Liver (tissue), 9 donors: Measurements from ENCODE around the gene TRMT61A. TPM values are rescaled to one million over a fixed set of nuclear protein-coding genes. Genes with fewer than 3 reads are reported as not detected.

ENCODE experiments used
- DNase-seq: peaks from one replicate; pipeline ENCODE4 v3.0.0-alpha.2; 2017; ENCODE audit warnings: low spot score
- H3K27ac ChIP-seq, 2 donors: one replicate each; pipeline ENCODE4 v1.7.0; 2013; ENCODE audit warnings: inconsistent platforms in 2 of 2, low read length in 2 of 2, control low read depth in 1 of 2, low read depth in 1 of 2, mild to moderate bottlenecking in 1 of 2
- H3K27me3 ChIP-seq, 4 donors: one replicate each; pipeline versions ENCODE4 v1.6.1 to v1.7.0; 2013; ENCODE audit warnings: low read length in 3 of 4, inconsistent platforms in 1 of 4, mild to moderate bottlenecking in 1 of 4, moderate library complexity in 1 of 4; ENCODE audit not compliant: control insufficient read depth in 4 of 4, insufficient read depth in 4 of 4
- H3K36me3 ChIP-seq, 4 donors: one replicate each; pipeline versions ENCODE4 v1.6.1 to v1.7.0; 2013; ENCODE audit warnings: low read length in 3 of 4, mild to moderate bottlenecking in 3 of 4, low read depth in 1 of 4, moderate library complexity in 1 of 4; ENCODE audit not compliant: control insufficient read depth in 4 of 4, insufficient read depth in 3 of 4
- H3K4me1 ChIP-seq, 4 donors: one replicate each; pipeline versions ENCODE4 v1.6.1 to v1.7.0; 2013; ENCODE audit warnings: low read length in 3 of 4, mild to moderate bottlenecking in 3 of 4, moderate library complexity in 1 of 4; ENCODE audit not compliant: control insufficient read depth in 4 of 4, insufficient read depth in 4 of 4
- H3K4me3 ChIP-seq, 3 donors: one replicate each; pipeline versions ENCODE4 v1.6.1 to v1.7.0; 2013; ENCODE audit warnings: low read length in 3 of 3, control low read depth in 1 of 3, low read depth in 1 of 3, mild to moderate bottlenecking in 1 of 3
- H3K9ac ChIP-seq, 2 donors: one replicate each; pipeline ENCODE4 v1.7.0; 2013; ENCODE audit warnings: low read length in 2 of 2, mild to moderate bottlenecking in 2 of 2, moderate library complexity in 2 of 2, control low read depth in 1 of 2, low read depth in 1 of 2
- H3K9me3 ChIP-seq, 4 donors: one replicate each; pipeline versions ENCODE4 v1.6.1 to v1.7.0; 2013; ENCODE audit warnings: low read length in 3 of 4; ENCODE audit not compliant: control insufficient read depth in 4 of 4
- CTCF ChIP-seq: fragments of 150-350 bp; IDR thresholded peaks from 2 replicates; pipeline ENCODE4 v1.5.1; 2017; ENCODE audit warnings: improper control_type of control experiment, low read depth, low read length; ENCODE audit not compliant: missing input control
- EGR1 ChIP-seq, 2 donors: IDR thresholded peaks; 2 replicates each; pipeline ENCODE4 v1.6.1; 2016 to 2018; ENCODE audit warnings: antibody characterized with exemption in 2 of 2, low read depth in 2 of 2
- FOXA1 ChIP-seq: IDR thresholded peaks from 2 replicates; pipeline ENCODE4 v1.6.1; 2016; ENCODE audit warnings: antibody characterized with exemption
- FOXA2 ChIP-seq: IDR thresholded peaks from 2 replicates; pipeline ENCODE4 v1.6.1; 2016; ENCODE audit warnings: antibody characterized with exemption
- GABPA ChIP-seq, 2 donors: IDR thresholded peaks in 1 of 2; conservative IDR thresholded peaks in 1 of 2; 2 replicates each; pipeline ENCODE4 v1.6.1; 2016; ENCODE audit warnings: antibody characterized with exemption in 2 of 2, mild to moderate bottlenecking in 1 of 2, moderate library complexity in 1 of 2
- HNF4G ChIP-seq: IDR thresholded peaks from 2 replicates; pipeline ENCODE4 v1.6.1; 2016; ENCODE audit warnings: antibody characterized with exemption
- JUND ChIP-seq, 2 donors: IDR thresholded peaks; 2 replicates each; pipeline ENCODE4 v1.6.1; 2016; ENCODE audit warnings: antibody characterized with exemption in 2 of 2
- MAX ChIP-seq: IDR thresholded peaks from 2 replicates; pipeline ENCODE4 v1.6.1; 2016; ENCODE audit warnings: antibody characterized with exemption
- RAD21 ChIP-seq, 2 donors: IDR thresholded peaks; 2 replicates each; pipeline ENCODE4 v1.6.1; 2016; ENCODE audit warnings: antibody characterized with exemption in 2 of 2, mild to moderate bottlenecking in 2 of 2
- REST ChIP-seq: IDR thresholded peaks from 2 replicates; pipeline ENCODE4 v1.6.1; 2016; ENCODE audit warnings: antibody characterized with exemption, mild to moderate bottlenecking
- SP1 ChIP-seq: IDR thresholded peaks from 2 replicates; pipeline ENCODE4 v1.6.1; 2018; ENCODE audit warnings: antibody characterized with exemption, mild to moderate bottlenecking
- TAF1 ChIP-seq: conservative IDR thresholded peaks from 2 replicates; pipeline ENCODE4 v1.6.1; 2016; ENCODE audit warnings: antibody characterized with exemption, mild to moderate bottlenecking
- YY1 ChIP-seq: IDR thresholded peaks from 2 replicates; pipeline ENCODE4 v1.6.1; 2016; ENCODE audit warnings: antibody characterized with exemption, mild to moderate bottlenecking
- ZBTB33 ChIP-seq: IDR thresholded peaks from 2 replicates; pipeline ENCODE4 v1.6.1; 2016; ENCODE audit warnings: antibody characterized with exemption
- WGBS: extraction: QIAGEN DNeasy Blood & Tissue Kit; methylation state at CpG from one replicate; pipeline ENCODE4 v1.1.7; 2013; 5-methylcytosine and 5-hydroxymethylcytosine counted together
- polyA plus RNA-seq, 2 donors: library from polyadenylated mRNA; stranded (reverse) in 1 of 2; unstranded in 1 of 2; fragments of 200-250 nt in 1 of 2; fragments of >200 nt in 1 of 2; fragmentation: Nextera tagmentation in 1 of 2; extraction: Ambion mirVana in 1 of 2; gene quantifications; one replicate each; pipeline versions ENCODE4 v1.2.1 to v1.2.3, GENCODE V29; 2013 to 2015
- total RNA-seq, 2 donors: library from RNA; depleted of rRNA; stranded (reverse); fragments of >200 nt; gene quantifications; one replicate each; pipeline ENCODE4 v1.2.3, GENCODE V29; 2014
- donor health status: healthy.
- donor health status: healthy.
- donor health status: healthy.
- donor health status: healthy.
- donor health status: healthy.

The TRMT61A gene
- total and polyA plus RNA-seq, 4 donors = 4.1 to 8.0 (median 6.5) TPM

- H3K27ac ChIP-seq = no peak overlapping the region
- no peaks in the 10 kb centered on the region for H3K27me3 ChIP-seq
- H3K9ac ChIP-seq = no peak overlapping the region
- TF ChIP-seq CTCF (no peak), MAX (no peak), HNF4G (no peak), EGR1 (IDR thresholded peaks at IDR 0.05; ENCODE audit: low read depth in 2 of 2) (no peak), JUND (IDR thresholded peaks at IDR 0.05) (no peak), FOXA2 (no peak), REST (no peak), GABPA (IDR thresholded peaks at IDR 0.05 in 1 of 2, conservative IDR thresholded peaks at IDR 0.05 in 1 of 2) (no peak), ZBTB33 (no peak), RAD21 (IDR thresholded peaks at IDR 0.05) (no peak), SP1 (no peak), TAF1 (no peak), FOXA1 (no peak), YY1 (no peak)
- peaks cover 0 to 13% (median 7%) of the 10 kb centered on the region in 4 donors for H3K4me1 ChIP-seq
- no peak overlapping the region for H3K4me3 ChIP-seq
- no peaks in the 10 kb centered on the region for H3K9me3 ChIP-seq
- H3K36me3 ChIP-seq = peaks cover 0 to 7% (median 5%) of the 10 kb centered on the region in 4 donors
- 91% methylated on average over 18 of the region's 18 CpGs for WGBS
- no peak for DNase-seq
These were observed 14.2 kb upstream of the TRMT61A start for GRCh38 chr14:103514596-103515421.
